Hypothalamus (tissue), 51 donors: ENCODE data around the gene FAM90A1.
"Not testable (repeated sequence)": the region's sequence is repeated elsewhere in the genome, so short reads cannot be mapped to it uniquely, and the experiment has no call there.

ENCODE experiments used
- DNase-seq, 51 donors: peaks; one replicate each; lab custom pipeline; 2025; lab: John Stamatoyannopoulos, UW

The FAM90A1 gene

GRCh38 chr12:8234746-8235145 is 7.3 kb upstream of the FAM90A1 start:
- DNase-seq, result not testable (repeated sequence)

- DNase-seq, result not testable (repeated sequence)
These were observed 6.6 kb upstream of the FAM90A1 start for GRCh38 chr12:8233935-8234495.

GRCh38 chr12:8233300-8233855 is 6.0 kb upstream of the FAM90A1 start:
- DNase-seq, result not testable (repeated sequence)

- DNase-seq, result peak in 21 of 51 donors; percentile 12 to 69 (median 42)
These were observed 4.5 kb upstream of the FAM90A1 start for GRCh38 chr12:8231666-8232608.

- DNase-seq, result not testable (repeated sequence)
These were observed 3.6 kb upstream of the FAM90A1 start for GRCh38 chr12:8231049-8231448.

- peak in 1 of 51 donors; percentile 16 for DNase-seq
These were observed 2.1 kb upstream of the FAM90A1 start for GRCh38 chr12:8229486-8229885.

- DNase-seq, result not testable (repeated sequence)
These were observed 1.2 kb upstream of the FAM90A1 start for GRCh38 chr12:8228607-8229006.

- not testable (repeated sequence) for DNase-seq
These were observed 287 bp upstream of the FAM90A1 start for GRCh38 chr12:8227732-8228077.

- DNase-seq, result no peak
These were observed 1.1 kb downstream of the FAM90A1 start for GRCh38 chr12:8226355-8226754.

GRCh38 chr12:8224782-8225181 is 2.6 kb downstream of the FAM90A1 start:
- DNase-seq, result not testable (repeated sequence)

GRCh38 chr12:8223646-8224045 is 3.8 kb downstream of the FAM90A1 start:
- DNase-seq, result not testable (repeated sequence)

- DNase-seq, result not testable (repeated sequence)
These were observed 5.1 kb downstream of the FAM90A1 start for GRCh38 chr12:8222303-8222702.

- not testable (repeated sequence) for DNase-seq
These were observed 5.6 kb downstream of the FAM90A1 start for GRCh38 chr12:8221844-8222243.

- peak in 18 of 51 donors; percentile 6 to 66 (median 24) for DNase-seq
These were observed 6.0 kb downstream of the FAM90A1 start for GRCh38 chr12:8221375-8221774.

GRCh38 chr12:8218711-8219382 is 8.6 kb downstream of the FAM90A1 start:
- not testable (repeated sequence) for DNase-seq

GRCh38 chr12:8197685-8198308 is 29.6 kb downstream of the FAM90A1 start:
- not testable (repeated sequence) for DNase-seq

- not testable (repeated sequence) for DNase-seq
These were observed 39.3 kb downstream of the FAM90A1 start for GRCh38 chr12:8188088-8188487.

- not testable (repeated sequence) for DNase-seq
These were observed 43.2 kb downstream of the FAM90A1 start for GRCh38 chr12:8184206-8184605.

GRCh38 chr12:8183346-8183745 is 44.1 kb downstream of the FAM90A1 start:
- not testable (repeated sequence) for DNase-seq

- DNase-seq, result not testable (repeated sequence)
These were observed 44.5 kb downstream of the FAM90A1 start for GRCh38 chr12:8182923-8183322.
